ENCODE measurements around the gene MCF2L.
"Not testable (repeated sequence)": the region's sequence is repeated elsewhere in the genome, so short reads cannot be mapped to it uniquely, and the experiment has no call there.

The MCF2L gene, protein sequence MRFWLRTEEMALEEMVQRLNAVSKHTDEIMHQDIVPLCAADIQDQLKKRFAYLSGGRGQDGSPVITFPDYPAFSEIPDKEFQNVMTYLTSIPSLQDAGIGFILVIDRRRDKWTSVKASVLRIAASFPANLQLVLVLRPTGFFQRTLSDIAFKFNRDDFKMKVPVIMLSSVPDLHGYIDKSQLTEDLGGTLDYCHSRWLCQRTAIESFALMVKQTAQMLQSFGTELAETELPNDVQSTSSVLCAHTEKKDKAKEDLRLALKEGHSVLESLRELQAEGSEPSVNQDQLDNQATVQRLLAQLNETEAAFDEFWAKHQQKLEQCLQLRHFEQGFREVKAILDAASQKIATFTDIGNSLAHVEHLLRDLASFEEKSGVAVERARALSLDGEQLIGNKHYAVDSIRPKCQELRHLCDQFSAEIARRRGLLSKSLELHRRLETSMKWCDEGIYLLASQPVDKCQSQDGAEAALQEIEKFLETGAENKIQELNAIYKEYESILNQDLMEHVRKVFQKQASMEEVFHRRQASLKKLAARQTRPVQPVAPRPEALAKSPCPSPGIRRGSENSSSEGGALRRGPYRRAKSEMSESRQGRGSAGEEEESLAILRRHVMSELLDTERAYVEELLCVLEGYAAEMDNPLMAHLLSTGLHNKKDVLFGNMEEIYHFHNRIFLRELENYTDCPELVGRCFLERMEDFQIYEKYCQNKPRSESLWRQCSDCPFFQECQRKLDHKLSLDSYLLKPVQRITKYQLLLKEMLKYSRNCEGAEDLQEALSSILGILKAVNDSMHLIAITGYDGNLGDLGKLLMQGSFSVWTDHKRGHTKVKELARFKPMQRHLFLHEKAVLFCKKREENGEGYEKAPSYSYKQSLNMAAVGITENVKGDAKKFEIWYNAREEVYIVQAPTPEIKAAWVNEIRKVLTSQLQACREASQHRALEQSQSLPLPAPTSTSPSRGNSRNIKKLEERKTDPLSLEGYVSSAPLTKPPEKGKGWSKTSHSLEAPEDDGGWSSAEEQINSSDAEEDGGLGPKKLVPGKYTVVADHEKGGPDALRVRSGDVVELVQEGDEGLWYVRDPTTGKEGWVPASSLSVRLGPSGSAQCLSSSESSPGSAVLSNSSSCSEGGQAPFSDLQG

DNA sequence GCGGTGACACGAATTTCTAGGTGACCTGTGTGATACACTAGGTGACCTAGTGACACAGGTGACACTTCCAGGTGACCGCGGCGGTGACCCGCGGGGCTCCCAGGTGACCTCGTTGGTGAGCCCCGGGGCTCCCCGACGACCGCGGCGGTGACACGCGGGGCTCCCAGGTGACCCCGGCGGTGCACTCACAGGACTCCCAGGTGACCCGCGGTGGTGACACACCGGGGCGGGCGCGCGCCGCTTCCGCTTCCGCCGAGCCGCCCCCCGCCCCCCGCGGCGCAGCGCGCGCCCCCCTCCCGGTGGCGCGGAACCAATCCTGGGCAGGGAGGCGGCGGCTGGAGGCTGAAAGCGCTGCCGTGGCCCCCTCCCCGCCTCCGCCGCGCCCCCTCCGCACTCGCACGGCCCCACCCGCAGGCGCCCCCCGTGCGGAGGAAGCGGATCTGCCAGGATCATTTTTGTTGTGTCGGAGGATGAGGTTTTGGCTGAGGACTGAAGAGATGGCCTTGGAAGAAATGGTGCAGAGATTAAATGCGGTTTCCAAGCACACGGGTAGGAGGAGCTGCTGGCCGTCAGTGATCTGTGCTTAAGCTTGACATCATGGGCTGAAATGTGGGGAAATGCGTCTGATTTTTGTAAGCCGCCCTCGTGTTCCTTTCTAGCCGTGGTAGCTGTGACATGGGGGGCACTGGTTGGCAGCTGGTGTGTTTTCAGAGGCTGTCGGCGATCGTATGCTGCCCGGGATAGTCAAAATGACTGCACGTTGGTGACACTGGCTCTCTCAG is at the start of gene MCF2L:
Gene MCF2L (plus strand): TSS at position 305 of the 782 bp plus-strand sequence. CDS start 166 bp downstream, at position 471.
- DNase-seq (ENCODE audit: low spot score), result peak; percentile 52

DNA sequence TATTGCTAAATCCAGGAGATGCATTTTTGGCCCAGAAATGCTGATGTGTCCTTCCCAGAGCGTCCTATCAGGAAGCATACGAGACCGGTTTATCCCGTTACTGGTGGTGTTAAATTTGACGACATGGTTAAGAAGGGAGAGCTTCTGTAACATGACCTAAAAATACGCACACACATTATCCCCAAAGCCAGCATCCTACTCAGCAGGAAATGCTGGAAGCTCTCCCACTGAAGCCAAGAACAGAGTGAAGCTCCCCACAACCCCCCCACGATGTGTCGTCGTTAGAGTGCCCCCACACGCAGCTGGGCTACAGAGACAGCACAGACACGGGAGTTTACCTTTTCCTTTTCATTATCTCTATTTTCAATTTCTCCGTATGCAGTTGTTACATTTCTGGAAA is 45.1 kb upstream of the MCF2L start:
- no peak for DNase-seq (ENCODE audit: low spot score)

DNA sequence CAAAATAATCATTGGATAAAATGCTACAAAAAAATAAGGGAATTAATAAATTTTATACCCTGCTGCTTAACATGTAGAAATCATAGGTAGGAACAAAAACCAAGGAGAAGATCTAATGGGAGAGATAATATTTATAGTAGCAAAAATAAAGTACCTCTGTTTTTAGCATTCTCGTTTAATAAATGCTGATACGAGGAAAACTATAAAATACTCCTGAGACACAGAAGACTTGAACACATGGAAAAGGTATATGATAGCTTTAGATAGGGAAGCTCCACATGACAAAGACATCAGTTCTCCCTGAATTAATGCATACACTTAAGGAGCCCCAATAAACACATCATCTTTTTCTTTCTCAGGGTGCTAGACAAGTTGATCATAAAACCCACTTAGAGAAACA is 44.6 kb upstream of the MCF2L start:
- no peak for DNase-seq (ENCODE audit: low spot score)

DNA sequence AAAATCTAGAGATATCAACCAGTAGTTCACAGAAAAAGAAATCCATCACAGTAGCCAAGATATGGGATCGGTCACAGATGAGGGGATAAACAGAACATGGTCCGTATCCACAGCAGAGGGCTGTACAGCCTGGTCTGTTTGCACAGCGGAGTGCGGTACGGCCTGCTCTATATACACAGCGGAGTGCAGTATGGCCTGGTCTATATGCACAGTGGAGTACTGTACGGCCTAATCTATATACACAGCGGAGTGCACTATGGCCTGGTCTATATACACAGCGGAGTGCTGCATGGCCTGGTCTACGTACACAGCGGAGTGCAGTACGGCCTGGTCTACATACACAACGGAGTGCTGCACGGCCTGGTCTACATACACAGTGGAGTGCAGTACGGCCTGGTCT is 43.0 kb upstream of the MCF2L start:
- DNase-seq (ENCODE audit: low spot score), result no peak

DNA sequence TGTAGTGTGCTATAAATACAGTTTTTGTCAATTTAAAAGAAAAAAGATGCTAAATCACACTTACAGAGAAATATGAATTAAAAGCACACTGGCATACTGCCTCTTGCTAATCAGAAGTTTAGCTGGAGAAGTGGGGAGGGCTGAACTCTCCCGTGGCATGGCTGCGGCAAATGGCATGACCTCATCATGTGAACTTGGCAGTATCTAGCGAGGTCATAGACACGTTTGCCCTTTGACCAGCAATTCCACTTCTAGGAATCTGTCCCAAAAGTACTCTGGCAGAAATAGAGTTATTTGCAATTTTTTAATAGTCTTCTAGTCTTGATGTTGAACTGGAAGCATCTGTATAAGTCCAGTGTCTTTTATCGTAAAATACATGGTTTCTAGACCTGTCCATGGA is 42.0 kb upstream of the MCF2L start:
- DNase-seq (ENCODE audit: low spot score), result no peak

DNA sequence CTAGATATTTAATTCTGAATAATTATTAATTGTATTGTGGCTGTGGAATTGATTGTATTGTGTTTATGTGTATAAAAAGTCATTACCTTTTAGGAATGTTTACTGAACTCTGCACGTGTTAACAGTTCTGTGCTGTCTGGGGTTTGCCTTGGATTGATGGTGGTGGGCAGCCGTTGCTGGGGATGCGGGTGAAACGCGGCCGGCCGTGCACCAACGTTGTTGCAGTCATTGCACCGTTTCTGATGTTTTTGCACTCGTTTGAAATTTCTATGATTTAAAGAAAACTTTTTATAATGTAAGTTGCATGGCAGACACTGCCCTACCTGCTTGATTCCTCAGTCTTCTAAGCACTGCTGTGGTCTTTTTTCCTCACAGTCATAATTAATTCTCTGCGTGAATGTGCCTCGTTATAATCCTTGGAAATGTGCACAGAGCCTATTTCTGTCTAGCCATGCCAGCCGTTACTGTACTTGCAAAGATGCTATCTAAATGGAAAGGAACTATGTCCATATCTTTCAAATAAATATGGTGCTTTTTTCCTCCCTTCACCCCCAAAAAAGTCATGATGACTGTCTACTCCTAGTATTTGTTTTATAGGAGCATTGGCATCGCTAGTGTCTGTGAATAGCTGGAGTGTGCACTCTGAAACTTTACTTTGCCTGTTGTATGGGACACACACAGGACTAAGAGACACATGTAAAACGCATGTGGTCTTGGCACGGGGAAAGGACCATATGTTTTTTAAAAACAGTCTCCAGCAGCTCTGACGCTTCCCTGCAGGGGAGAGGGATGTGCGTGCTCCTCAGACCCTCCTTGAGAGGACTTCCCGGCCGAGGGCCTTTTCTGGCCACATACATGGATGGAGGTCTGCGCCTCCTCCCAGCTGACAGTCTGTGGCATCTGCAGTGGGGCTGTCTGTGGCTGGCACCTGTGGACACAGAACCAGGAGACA is 40.7 kb upstream of the MCF2L start:
- no peak for DNase-seq (ENCODE audit: low spot score)

DNA sequence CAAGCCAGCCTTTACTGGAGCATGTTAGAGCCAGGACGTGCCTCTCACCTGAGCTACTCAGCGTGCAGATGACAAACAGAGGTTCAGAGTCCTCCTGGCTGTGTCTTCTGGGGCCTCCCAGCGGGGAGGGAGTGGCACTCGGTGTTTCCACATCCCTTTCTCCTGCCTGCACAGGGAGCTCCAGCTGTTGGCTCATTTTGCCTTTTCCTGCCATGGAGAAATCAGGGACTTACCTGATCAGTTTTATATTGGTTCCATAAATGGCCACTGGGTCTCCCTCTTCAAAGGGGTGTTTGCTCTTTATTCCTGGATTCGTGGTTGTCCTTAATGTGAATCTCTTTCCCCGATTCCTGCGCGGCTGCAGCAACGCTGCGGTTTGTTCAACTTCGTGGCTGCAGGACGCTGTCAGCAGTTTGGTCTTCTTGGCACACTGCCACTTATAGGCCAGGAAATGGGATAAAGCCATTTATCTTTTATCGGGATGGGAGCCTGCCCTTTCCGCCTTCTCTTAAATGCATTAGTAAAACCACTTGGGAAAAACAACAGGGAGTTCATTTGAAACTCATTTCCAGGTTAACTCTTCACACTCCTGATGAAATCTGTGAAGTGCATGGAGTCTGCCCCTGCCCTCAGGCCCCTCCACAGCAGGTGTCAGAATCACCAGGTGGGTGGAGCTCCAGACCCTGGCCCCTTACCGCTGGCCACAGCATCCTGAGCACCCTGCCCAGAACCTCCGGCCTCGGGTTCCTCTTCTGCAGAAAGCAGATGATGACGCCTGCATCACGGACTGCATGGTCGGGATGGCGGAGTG is 39.8 kb upstream of the MCF2L start:
- peak; percentile 39 for DNase-seq (ENCODE audit: low spot score)

DNA sequence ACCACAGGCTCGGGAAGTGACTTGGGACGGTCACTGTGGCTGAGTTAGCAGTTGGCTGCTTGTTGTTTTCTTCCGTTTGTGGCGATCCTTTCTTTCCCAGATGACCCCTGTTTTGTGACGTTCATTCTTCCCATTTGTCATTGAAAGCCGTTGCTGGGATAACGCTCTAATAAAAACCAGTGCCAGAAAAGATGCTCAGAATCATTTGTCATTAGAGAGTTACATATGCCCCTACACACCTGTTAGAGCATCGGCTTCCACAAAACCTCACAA is 39.3 kb upstream of the MCF2L start:
- DNase-seq (ENCODE audit: low spot score), result no peak

DNA sequence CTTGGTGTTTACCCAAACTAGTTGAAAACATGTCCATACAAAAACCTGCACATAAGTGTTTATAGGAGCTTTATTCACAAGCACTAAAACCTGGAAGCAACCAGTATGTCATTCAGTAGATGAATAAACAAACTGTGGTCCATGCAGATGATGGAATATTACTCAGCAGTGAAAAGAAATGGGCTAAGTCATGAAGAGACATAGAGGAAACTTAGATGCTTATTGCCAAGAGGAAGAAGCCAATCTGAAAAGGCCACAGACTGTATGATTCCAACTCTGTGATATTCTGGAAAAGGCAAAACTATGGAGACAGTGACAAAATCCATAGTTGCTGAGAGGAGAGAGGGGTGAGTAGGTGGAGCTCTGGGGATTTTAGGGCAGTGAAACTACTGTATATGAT is 38.8 kb upstream of the MCF2L start:
- no peak for DNase-seq (ENCODE audit: low spot score)

DNA sequence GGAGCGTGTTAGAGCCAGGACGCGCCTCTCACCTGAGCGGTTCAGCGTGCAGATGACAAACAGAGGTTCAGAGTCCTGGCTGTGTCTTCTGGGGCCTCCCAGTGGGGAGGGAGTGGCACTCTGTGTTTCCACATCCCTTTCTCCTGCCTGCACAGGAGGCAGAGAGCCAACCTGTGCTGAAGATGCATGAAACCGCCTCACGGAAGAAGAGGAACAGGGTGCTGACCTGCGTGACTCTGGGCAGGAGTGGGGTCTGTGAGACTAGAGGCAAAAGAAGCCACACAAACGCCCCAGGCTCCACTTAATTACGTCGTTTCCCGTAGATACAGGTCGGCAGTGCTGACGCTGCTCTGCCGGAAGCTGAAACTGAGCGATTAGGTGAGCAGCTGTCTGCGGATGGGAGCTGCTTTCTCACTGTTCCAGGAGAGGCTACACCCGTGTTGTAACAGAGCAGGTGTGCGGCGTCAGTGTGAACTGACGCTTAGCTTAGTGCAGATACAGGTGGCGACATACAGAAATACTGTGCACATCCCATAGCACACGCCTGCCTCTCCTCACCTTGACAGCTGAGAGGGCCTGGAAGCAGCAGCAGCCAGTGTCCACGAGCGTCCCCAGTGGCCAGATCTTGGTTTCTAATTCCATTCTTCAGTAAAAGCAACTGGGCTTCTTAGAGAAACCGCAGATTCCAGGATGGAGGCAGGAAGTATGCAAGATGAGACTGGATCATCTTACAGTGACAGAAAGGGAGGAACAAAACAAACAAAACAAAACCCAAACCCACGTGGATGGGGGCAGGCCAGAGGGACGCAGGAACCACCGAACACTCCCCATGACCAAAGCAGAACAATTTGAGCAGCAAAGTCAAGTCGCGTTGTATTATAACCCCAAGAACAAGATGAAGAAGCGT is 37.7 kb upstream of the MCF2L start:
- DNase-seq (ENCODE audit: low spot score), result peak; percentile 76

DNA sequence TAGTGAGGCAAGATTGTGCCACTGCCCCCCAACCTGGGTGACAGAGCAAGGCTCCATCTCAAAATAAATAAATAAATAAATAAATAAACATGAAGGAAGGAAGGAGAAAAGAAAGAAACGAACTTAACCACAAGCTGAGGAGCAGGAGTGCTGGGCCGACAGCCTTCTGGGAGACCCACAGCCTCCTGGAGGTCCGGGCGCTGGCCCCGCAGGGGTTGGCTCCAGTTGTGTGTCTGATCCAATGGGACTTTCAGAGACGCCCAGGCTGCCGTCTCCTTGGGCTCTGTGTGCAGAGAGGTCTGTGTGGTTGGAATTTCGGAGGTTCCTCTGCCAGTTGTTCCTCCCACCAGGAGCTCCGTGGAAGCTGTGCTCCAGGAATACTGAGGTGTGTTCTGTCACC is 36.0 kb upstream of the MCF2L start:
- DNase-seq (ENCODE audit: low spot score), result no peak

DNA sequence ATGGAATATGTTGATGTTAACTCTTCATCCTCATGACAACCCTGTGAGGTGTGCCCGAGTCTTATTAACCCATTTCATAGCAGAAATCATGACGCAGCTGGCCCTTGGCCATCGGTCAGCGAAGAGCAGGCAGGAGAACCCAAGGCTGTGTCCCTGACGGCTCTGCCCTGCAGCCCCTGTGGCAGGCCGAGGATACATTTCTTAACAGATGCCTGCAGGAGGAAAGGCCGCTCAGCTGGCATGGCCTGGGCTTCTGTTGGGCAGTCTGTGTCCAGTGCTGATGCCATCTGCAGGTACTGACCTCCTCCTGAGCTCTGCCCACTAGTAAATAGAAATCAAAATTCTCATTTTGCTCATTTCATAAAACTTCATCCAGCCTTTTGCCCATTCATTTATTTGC is 35.4 kb upstream of the MCF2L start:
- no peak for DNase-seq (ENCODE audit: low spot score)

DNA sequence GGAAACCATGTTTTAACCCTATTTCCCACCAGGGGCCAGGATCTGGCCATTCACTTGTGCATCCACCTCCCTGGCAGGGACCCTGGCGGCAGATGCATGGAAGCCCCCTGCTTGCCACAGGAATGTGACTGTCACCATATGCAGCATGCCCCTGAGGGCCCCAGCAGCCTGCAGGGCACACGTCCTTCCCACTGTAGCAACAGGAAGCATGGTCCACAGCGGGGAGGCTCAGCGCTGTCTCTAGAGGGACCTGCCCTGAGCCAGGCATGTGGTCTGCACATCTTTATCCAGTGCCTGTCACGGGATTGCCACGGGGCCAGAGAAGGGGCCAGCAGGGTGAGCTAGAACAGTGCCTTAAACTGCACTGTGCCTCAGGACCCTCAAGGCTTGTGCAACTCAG is 34.9 kb upstream of the MCF2L start:
- no peak for DNase-seq (ENCODE audit: low spot score)

DNA sequence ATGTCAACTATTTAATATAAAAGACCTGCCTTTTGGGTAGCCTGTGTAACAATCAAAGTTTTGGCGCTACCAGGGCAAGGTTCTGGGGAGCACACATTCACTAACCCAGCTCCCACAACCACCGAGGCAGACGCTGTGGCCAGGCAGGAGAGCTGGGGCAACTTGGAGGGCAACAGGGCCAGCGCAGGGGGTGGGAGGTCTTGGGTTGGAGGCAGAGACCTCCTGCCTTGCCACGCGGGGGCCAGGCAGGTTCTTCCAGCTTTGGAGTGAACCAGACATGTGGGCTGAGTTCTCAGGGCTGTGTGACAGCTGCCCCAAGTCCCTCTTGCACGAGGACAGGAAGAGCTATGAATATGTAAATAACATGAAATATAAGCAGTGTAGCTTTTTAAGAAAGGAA is 30.3 kb upstream of the MCF2L start:
- no peak for DNase-seq (ENCODE audit: low spot score)

DNA sequence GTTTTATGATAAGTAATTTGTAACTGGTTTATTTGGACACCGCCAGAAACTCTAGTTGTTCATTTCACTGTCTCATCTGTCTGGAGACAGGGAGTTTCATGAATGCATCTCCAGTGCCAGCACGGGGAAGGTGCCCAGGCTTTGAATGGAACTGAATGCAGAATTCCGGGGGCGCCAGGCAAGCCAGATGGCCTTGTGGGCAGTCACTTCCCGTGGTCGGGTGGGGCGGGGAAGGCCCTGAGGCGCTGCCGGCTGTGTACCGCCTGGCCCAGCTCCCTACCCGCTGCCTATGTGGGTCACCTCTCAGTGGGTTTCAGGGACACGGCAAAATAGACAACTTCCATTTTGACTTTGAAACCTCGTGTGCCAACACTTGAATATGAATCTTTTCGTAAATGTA is 28.8 kb upstream of the MCF2L start:
- DNase-seq (ENCODE audit: low spot score), result no peak

DNA sequence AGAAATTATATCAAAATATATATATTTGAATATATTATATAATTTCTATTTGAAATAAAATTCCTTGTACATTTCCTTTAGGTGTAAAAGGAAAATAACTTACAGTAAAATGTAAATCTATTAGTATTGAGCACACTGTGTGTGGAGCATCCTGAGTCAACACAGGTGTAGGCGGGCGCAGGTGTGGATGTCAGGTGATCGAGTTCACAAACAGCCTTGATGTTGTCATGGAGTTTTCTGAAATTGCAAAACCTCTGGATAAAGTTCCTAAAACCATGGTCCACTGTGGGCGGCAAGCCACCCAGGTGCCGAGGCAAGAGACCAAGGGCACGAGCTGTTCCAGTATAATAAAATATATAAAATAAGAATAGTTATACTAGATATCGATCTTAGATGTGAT is 27.7 kb upstream of the MCF2L start:
- no peak for DNase-seq (ENCODE audit: low spot score)

DNA sequence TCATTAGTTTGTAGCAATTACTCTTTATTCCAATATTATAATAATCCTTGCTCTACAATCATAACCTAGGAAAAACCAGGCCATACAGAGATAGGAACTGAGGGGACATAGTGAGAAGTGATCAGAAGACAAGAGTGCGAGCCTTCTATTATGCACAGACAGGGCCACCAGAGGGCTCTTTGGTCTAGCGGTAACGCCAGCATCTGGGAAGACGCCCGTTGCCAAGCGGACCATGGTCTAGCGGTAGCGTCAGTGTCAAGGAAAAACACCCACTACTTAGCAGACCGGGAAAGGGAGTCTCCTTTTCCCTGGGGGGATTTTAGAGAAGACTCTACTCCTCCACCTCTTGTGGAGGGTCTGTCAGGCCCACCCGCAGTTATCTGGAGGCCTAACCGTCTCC is 27.2 kb upstream of the MCF2L start:
- DNase-seq (ENCODE audit: low spot score), result not testable (repeated sequence)

DNA sequence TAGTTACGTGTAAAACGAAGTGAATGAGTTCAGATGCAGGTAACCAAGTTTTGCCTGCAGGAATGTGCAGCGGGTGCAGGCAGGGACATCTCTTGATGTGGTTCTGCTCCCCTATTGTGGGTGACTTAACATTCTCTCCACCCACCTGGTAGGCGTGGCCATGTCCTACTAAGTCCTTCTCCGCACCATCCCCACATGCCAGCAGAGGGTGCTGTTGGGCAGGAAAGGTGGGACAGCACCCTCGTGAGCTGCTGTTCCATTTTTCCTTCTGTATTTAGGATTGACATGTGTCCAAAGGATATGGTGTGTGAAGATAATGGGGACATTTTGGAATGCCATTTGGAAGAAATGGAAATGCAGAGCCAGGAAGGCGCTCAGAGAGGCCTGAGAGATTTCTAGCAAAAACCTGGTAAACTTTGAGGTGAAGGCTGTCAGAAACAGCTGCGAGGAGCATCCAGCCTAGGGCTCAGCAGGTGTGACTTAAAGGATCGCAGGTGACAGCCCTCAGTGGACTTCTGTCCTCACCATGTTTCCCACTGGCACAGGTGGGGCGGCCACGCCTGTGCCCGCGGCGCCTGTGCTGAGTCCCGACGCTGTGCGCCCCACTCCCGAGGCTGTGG is 26.2 kb upstream of the MCF2L start:
- peak; percentile 96 for DNase-seq (ENCODE audit: low spot score)

Measured in GM03348 (cell line).